Smooth muscle cell of the pulmonary artery (primary cell): ENCODE results near the gene RABEP2. TPM values are rescaled to one million over a fixed set of nuclear protein-coding genes. Genes with fewer than 3 reads are reported as not detected.

ENCODE experiments used
- total RNA-seq: library from RNA; depleted of rRNA; stranded (reverse); fragments of >200 nt; gene quantifications from 2 replicates; pipeline ENCODE4 v1.2.3, GENCODE V29; 2014

RABEP2 gene, protein sequence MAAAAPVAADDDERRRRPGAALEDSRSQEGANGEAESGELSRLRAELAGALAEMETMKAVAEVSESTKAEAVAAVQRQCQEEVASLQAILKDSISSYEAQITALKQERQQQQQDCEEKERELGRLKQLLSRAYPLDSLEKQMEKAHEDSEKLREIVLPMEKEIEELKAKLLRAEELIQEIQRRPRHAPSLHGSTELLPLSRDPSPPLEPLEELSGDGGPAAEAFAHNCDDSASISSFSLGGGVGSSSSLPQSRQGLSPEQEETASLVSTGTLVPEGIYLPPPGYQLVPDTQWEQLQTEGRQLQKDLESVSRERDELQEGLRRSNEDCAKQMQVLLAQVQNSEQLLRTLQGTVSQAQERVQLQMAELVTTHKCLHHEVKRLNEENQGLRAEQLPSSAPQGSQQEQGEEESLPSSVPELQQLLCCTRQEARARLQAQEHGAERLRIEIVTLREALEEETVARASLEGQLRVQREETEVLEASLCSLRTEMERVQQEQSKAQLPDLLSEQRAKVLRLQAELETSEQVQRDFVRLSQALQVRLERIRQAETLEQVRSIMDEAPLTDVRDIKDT
- total RNA-seq, result 25.1 and 39.3 TPM in 2 replicates

DNA sequence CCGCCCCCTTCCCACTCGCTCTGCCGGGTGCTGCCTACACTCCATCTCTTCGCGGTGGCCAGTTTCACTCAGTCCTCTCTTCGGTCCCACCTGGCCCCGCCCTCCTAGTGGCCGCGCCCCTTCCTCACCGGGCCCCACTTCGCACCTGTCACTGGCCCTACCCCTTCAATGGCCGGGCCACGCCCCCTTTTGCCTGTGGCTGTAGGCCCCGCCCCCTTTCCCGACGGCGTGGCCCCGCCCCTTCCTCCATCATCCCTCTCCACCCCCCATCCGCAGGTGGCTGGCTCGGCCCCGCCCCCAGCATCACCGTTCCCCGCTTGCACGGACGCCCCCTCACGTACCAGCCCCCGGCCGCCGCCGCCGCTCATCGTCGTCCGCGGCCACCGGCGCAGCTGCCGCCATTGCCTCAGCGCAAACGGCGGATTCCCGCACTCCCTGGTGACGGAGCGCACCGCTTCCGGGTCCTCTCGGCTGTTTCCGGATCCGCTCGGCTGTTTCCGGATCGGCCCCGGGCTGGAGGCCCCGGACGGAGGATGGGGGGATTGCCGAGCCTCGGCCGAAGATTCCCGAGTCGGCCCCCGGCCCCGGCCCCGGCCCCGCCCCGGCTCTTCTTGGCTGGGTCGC lies at the start of gene RABEP2:
TSS of gene RABEP2 (minus strand) at position 477 of the 624 bp plus-strand sequence. CDS start at position 402, 75 bp downstream.

DNA sequence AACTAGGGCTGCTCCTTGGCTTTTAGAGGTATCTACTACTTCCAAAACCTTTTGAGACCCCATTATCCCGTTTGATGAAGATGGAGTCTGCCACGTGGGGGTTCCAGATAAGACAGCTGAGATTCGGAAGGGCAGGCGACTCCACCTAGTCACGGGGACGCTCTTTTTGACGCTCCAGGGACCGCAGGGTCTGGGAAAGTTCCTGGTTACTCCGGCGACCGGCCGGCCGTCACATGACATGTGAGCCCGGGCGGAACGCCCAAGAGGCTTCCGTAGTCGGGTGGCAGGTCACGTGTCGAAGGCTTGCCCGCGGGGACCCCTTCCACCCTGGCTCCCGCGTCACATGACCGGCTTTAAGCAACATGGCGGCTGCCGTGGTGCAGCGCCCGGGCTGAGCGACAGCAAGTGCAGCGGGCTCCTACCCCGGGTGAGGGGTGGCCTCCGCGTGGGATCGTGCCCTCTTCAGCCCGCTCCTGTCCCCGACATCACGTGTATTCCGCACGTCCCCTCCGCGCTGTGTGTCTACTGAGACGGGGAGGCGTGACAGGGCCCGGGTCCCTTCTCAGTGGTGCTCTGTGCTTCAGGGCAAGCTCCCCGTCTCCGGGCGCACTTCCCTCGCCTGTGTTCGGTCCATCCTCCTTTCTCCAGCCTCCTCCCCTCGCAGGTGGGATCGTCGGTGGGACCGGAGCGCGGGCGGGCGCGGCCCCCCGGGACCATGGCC lies 49.6 kb upstream of the RABEP2 start, which contains the start of gene SPNS1:
TSS of gene SPNS1 (plus strand) at position 342 of the 721 bp plus-strand sequence. CDS start at position 716, 374 bp downstream.

DNA sequence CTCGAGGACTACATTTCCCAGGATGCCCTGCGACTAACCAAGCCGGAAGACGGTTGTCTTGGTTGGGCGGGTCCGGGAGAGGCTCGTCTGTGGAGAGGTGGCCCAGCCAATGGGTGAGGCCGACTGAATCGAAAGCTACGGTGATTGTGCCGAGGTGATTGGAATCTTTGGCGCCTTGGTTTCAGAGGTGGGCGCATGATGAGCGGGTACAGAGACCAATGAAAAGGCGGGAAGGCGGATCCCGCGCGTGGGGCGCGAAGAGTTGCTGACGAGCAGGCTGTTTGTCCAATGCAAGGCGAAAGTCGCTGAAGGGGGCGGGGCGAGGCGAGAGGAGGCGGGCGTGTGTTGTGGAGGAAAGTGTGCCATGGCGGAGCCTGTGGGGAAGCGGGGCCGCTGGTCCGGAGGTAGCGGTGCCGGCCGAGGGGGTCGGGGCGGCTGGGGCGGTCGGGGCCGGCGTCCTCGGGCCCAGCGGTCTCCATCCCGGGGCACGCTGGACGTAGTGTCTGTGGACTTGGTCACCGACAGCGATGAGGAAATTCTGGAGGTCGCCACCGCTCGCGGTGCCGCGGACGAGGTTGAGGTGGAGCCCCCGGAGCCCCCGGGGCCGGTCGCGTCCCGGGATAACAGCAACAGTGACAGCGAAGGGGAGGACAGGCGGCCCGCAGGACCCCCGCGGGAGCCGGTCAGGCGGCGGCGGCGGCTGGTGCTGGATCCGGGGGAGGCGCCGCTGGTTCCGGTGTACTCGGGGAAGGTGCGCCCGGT lies 25.8 kb upstream of the RABEP2 start, which contains the start of gene NFATC2IP:
TSS of gene NFATC2IP (plus strand) at position 290 of the 762 bp plus-strand sequence. CDS start at position 365, 75 bp downstream.

DNA sequence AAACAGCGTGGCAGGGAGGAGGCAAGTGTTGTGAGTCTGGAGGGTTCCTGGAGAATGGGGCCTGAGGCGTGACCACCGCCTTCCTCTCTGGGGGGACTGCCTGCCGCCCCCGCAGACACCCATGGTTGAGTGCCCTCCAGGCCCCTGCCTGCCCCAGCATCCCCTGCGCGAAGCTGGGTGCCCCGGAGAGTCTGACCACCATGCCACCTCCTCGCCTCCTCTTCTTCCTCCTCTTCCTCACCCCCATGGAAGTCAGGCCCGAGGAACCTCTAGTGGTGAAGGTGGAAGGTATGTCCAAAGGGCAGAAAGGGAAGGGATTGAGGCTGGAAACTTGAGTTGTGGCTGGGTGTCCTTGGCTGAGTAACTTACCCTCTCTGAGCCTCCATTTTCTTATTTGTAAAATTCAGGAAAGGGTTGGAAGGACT lies 6.8 kb upstream of the RABEP2 start, which contains the start of gene CD19:
TSS of gene CD19 (plus strand) at position 171 of the 425 bp plus-strand sequence. CDS start at position 201, 30 bp downstream.

DNA sequence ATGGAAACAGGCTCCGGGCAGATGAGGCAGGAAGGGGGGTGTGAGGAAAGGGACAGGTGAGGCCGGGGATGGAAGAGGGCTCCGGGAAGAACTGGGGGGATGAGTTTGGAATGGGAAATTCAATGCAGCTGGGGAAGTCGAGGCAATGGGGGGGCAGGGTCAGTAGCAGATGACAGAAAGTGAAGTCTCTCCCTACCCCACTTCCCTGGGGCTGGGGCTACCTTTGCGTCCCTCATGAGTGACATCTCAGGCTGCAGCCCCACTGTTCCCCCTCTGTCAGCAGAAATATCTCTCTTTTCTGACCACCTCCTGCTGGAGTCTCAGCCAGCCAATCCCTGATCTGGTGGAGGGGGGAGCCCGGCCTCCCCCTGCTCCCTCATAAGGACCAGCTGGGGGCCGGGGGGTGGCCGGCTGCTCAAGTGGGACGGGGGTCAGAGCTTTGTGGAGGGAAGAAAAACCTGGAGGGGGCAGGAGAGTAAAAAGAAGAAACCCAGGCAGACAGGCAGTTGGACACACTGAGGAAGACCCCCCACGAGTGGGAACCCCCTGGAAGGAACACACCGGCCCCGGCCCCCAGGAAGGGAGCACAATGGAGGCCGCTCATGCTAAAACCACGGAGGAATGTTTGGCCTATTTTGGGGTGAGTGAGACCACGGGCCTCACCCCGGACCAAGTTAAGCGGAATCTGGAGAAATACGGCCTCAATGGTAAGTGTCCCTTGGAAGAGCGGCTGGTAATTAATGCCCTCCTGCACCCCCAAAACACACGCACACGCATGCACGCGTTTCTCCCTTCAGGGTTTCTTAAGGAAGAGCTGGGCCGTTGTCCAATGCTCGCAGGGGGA lies 46.7 kb downstream of the RABEP2 start, which contains the start of gene ATP2A1:
TSS of gene ATP2A1 (plus strand) at position 406 of the 844 bp plus-strand sequence. CDS start at position 590, 184 bp downstream.

Other genes starting within 250 kb of the RABEP2 start
- 165 and 230 TPM in 2 replicates for gene EIF3C, start 213.8 kb downstream of the RABEP2 start, total RNA-seq
- 0.72 and 1.7 TPM in 2 replicates for gene NPIPB9, start 173.5 kb downstream of the RABEP2 start, total RNA-seq
- gene ATXN2L, start 102.2 kb downstream of the RABEP2 start, total RNA-seq, result 54.0 and 66.5 TPM in 2 replicates
- gene TUFM, start 78.9 kb downstream of the RABEP2 start, total RNA-seq, result 82.1 and 108 TPM in 2 replicates
- gene SH2B1, start 61.4 kb downstream of the RABEP2 start, total RNA-seq, result 14.7 and 17.3 TPM in 2 replicates
- 0.20 and 0.36 TPM in 2 replicates for gene ATP2A1, start 46.8 kb downstream of the RABEP2 start, total RNA-seq
- gene CD19, start 6.7 kb upstream of the RABEP2 start, total RNA-seq, result not detected in 2 replicates
- 17.7 and 21.1 TPM in 2 replicates for gene NFATC2IP, start 25.7 kb upstream of the RABEP2 start, total RNA-seq
- 41.3 and 42.4 TPM in 2 replicates for gene SPNS1, start 49.5 kb upstream of the RABEP2 start, total RNA-seq
- 0.78 and 2.3 TPM in 2 replicates for gene LAT, start 59.8 kb upstream of the RABEP2 start, total RNA-seq